Keratinocyte (primary cell): ENCODE measurements around the gene TIGAR. TPM values are rescaled to one million over a fixed set of nuclear protein-coding genes. Genes with fewer than 3 reads are reported as not detected.

Experiments used
- DNase-seq: peaks from one replicate; pipeline ENCODE4 v3.0.0-alpha.2; 2011; ENCODE audit warnings: low read depth, missing footprints, low spot score
- FAIRE-seq: peaks from 2 replicates; lab custom pipeline; 2011; peaks lifted over from hg19 to GRCh38; lab: Jason Lieb, UNC
- H2AFZ ChIP-seq: 2 replicates; pipeline ENCODE4 v1.6.0; 2012; ENCODE audit warnings: low read length, control low read depth, inconsistent platforms; ENCODE audit not compliant: control insufficient read depth
- H3K27ac ChIP-seq: 2 replicates; pipeline ENCODE4 v1.5.1; 2011; ENCODE audit warnings: low read length; ENCODE audit not compliant: control insufficient read depth, insufficient read depth
- H3K27me3 ChIP-seq: 3 replicates; pipeline ENCODE4 v1.6.0; 2011; ENCODE audit warnings: low read length; ENCODE audit not compliant: control insufficient read depth, insufficient read depth; ENCODE audit errors: extremely low read depth
- H3K36me3 ChIP-seq, 2 experiments: 2 replicates in 1 of 2; 3 replicates in 1 of 2; pipeline ENCODE4 v1.5.1; 2011; ENCODE audit warnings: low read length in 2 of 2, mild to moderate bottlenecking in 1 of 2; ENCODE audit not compliant: control insufficient read depth in 2 of 2, insufficient read depth in 2 of 2; ENCODE audit errors: extremely low read depth in 1 of 2
- H3K4me1 ChIP-seq: 3 replicates; pipeline ENCODE4 v1.5.1; 2011; ENCODE audit warnings: low read length; ENCODE audit not compliant: control insufficient read depth, insufficient read depth; ENCODE audit errors: extremely low read depth
- H3K4me2 ChIP-seq: 3 replicates; pipeline ENCODE4 v1.6.0; 2011; ENCODE audit warnings: low read depth, low read length; ENCODE audit not compliant: control insufficient read depth, insufficient read depth; ENCODE audit errors: extremely low read depth
- H3K4me3 ChIP-seq, 3 experiments: fragments of 200-600 bp in 1 of 3; sonication (generic) in 1 of 3; 2 replicates in 2 of 3; 3 replicates in 1 of 3; pipeline ENCODE4 v1.5.1; 2011 to 2016; ENCODE audit warnings: low read length in 3 of 3, mild to moderate bottlenecking in 3 of 3, control low read depth in 2 of 3, inconsistent platforms in 1 of 3, low read depth in 1 of 3, mixed read lengths in 1 of 3, mixed run types in 1 of 3, moderate library complexity in 1 of 3; ENCODE audit not compliant: control insufficient read depth in 2 of 3, insufficient read depth in 2 of 3; ENCODE audit errors: extremely low read depth in 1 of 3
- H3K79me2 ChIP-seq: 2 replicates; pipeline ENCODE4 v1.6.0; 2012; ENCODE audit warnings: low read length; ENCODE audit not compliant: control insufficient read depth, insufficient read depth
- H3K9ac ChIP-seq: 3 replicates; pipeline ENCODE4 v1.6.0; 2011; ENCODE audit warnings: low read length; ENCODE audit not compliant: control insufficient read depth, insufficient read depth; ENCODE audit errors: extremely low read depth
- H3K9me1 ChIP-seq: 3 replicates; pipeline ENCODE4 v1.6.0; 2011; ENCODE audit warnings: low read length; ENCODE audit not compliant: control insufficient read depth, insufficient read depth; ENCODE audit errors: extremely low read depth
- H3K9me3 ChIP-seq: 2 replicates; pipeline ENCODE4 v1.5.1; 2012; ENCODE audit warnings: low read depth, low read length; ENCODE audit not compliant: control insufficient read depth
- H4K20me1 ChIP-seq: 3 replicates; pipeline ENCODE4 v1.6.0; 2011; ENCODE audit warnings: low read length; ENCODE audit not compliant: control insufficient read depth, insufficient read depth; ENCODE audit errors: extremely low read depth
- EZH2 ChIP-seq: IDR thresholded peaks from one replicate; pipeline ENCODE4 v1.6.1; 2012; ENCODE audit warnings: inconsistent platforms, mild to moderate bottlenecking, low read length, moderate library complexity
- dilution Hi-C: fragments of 300-500 bp; cut with MboI; formaldehyde crosslinking; loops from one replicate; pipeline ENCODE4 v1.7.0; 2020; ENCODE audit warnings: low sequenced_read_pairs; ENCODE audit not compliant: extremely low pct_ligation_motif_present
- polyA plus RNA-seq, 5 experiments: library from polyadenylated mRNA; depleted of rRNA in 3 of 5; stranded (reverse) in 3 of 5; stranded (forward) in 1 of 5; unstranded in 1 of 5; fragments of >200 nt; gene quantifications; 1 replicate in 1 of 5; 2 replicates in 3 of 5; 3 replicates in 1 of 5; pipeline versions ENCODE4 v1.2.1 to v1.2.3, GENCODE V29; 2011 to 2012; ENCODE audit warnings: missing spikeins in 2 of 5, low read depth in 1 of 5, low replicate concordance in 1 of 5
- TF ChIP-seq, protein P1 (sequence below), 3 experiments: IDR thresholded peaks in 1 of 3; conservative IDR thresholded peaks in 1 of 3; optimal IDR thresholded peaks in 1 of 3; 2 replicates in 2 of 3; 3 replicates in 1 of 3; pipeline versions ENCODE3 to v1.5.1; 2011; ENCODE audit warnings: low read length in 3 of 3, mild to moderate bottlenecking in 3 of 3, moderate library complexity in 2 of 3, control low read depth in 1 of 3, inconsistent platforms in 1 of 3; ENCODE audit not compliant: insufficient read depth in 2 of 3; ENCODE audit errors: extremely low read depth in 1 of 3

The TIGAR gene
- polyA plus RNA-seq, 1 donor (not counting 4 experiments of a cell fraction or from before 2014, with no cell fraction given): 37.3 TPM

- Histone ChIP-seq H3K4me3 (no peak overlapping the region), H2AFZ (no peak overlapping the region), H3K9ac (no peak overlapping the region), H3K27me3 (no peaks in the 10 kb centered on the region), H3K4me1 (peaks cover 13% of the 10 kb centered on the region), H3K79me2 (peaks cover 80% of the 10 kb centered on the region), H3K9me1 (no peaks in the 10 kb centered on the region), H3K9me3 (no peaks in the 10 kb centered on the region), H3K4me2 (no peak overlapping the region), H3K27ac (no peak overlapping the region), H4K20me1 (peaks cover 2% of the 10 kb centered on the region), H3K36me3 (peaks cover 0 to 7% of the 10 kb centered on the region in 2 experiments)
- FAIRE-seq (no peak), DNase-seq (no peak)
- TF ChIP-seq EZH2: no peak
- TF ChIP-seq, protein P1, sequence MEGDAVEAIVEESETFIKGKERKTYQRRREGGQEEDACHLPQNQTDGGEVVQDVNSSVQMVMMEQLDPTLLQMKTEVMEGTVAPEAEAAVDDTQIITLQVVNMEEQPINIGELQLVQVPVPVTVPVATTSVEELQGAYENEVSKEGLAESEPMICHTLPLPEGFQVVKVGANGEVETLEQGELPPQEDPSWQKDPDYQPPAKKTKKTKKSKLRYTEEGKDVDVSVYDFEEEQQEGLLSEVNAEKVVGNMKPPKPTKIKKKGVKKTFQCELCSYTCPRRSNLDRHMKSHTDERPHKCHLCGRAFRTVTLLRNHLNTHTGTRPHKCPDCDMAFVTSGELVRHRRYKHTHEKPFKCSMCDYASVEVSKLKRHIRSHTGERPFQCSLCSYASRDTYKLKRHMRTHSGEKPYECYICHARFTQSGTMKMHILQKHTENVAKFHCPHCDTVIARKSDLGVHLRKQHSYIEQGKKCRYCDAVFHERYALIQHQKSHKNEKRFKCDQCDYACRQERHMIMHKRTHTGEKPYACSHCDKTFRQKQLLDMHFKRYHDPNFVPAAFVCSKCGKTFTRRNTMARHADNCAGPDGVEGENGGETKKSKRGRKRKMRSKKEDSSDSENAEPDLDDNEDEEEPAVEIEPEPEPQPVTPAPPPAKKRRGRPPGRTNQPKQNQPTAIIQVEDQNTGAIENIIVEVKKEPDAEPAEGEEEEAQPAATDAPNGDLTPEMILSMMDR (optimal IDR thresholded peaks at IDR 0.05 in 1 of 3, IDR thresholded peaks at IDR 0.05 in 1 of 3, conservative IDR thresholded peaks at IDR 0.05 in 1 of 3; ENCODE audit: extremely low read depth in 1 of 3, insufficient read depth in 2 of 3, low read length in 3 of 3): no peak
- dilution Hi-C loops: no loop called here
These were observed 3.4 kb downstream of the TIGAR start for GRCh38 chr12:4324366-4324765.

DNA sequence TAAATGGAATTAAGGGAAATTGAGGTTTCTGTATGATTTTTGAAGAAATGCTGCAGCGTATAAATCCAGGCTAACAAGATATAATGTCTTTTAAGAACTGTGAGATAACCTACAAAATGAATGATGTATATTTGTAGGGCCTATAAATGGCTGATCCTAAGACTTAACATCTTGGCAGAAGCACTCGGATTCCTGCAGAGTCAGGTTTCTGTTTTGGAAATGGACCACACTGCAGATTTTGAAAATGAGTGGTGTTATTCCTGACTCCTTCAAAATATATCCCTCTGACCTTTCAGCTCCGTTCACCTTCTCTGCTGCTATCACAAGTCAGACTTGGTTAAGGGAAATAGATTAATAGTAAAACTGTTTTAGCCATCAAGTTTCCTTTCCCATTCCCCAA is 5.0 kb downstream of the TIGAR start:
- H2AFZ ChIP-seq: no peak overlapping the region
- no peak overlapping the region for H3K27ac ChIP-seq
- peaks cover 0 to 12% of the 10 kb centered on the region in 2 experiments for H3K36me3 ChIP-seq
- TF ChIP-seq, protein P1 (optimal IDR thresholded peaks at IDR 0.05 in 1 of 3, IDR thresholded peaks at IDR 0.05 in 1 of 3, conservative IDR thresholded peaks at IDR 0.05 in 1 of 3; ENCODE audit: extremely low read depth in 1 of 3, insufficient read depth in 2 of 3, low read length in 3 of 3): no peak
- TF ChIP-seq EZH2: no peak
- no peak overlapping the region for H3K4me2 ChIP-seq
- H3K4me3 ChIP-seq: no peak overlapping the region
- dilution Hi-C loops: no loop called here
- H4K20me1 ChIP-seq: peaks cover 2% of the 10 kb centered on the region
- no peaks in the 10 kb centered on the region for H3K9me3 ChIP-seq
- H3K9ac ChIP-seq: no peak overlapping the region
- no peak for FAIRE-seq
- H3K9me1 ChIP-seq: no peaks in the 10 kb centered on the region
- H3K27me3 ChIP-seq: no peaks in the 10 kb centered on the region
- peaks cover 96% of the 10 kb centered on the region for H3K79me2 ChIP-seq
- H3K4me1 ChIP-seq: peaks cover 11% of the 10 kb centered on the region
- no peak for DNase-seq
